Measurements from ENCODE around the gene AQP6. TPM values are rescaled to one million over a fixed set of nuclear protein-coding genes. Genes with fewer than 3 reads are reported as not detected.

AQP6 gene
- total RNA-seq, 2 experiments from 2014 or later = not detected

DNA sequence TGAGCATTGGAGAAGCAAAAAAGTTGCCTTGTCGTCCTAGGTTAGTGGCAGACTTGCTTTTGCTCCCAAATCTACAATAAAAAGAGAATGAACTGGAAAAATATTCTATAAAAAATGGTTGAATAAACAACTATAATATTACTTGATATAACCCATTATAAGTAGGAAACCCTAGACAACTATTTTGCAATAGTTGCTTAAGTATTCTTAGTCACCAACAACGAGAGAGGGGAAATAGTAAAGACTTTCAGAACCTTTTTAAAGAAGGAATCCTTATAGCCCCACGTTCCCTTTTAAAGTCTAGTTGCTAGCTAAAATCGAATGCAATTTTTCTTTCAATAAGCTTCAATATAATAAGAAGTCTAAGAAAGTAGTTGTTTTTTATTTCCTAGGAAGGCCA is 17.5 kb downstream of the AQP6 start:
- H3K4me2 ChIP-seq (ENCODE audit: low read length) = no peak overlapping the region
- H3K9me3 ChIP-seq (ENCODE audit: low read length) = no peaks in the 10 kb centered on the region
- no peaks in the 10 kb centered on the region for H4K20me1 ChIP-seq (ENCODE audit: insufficient read depth, low read length)
- no peak overlapping the region for H3K27ac ChIP-seq (ENCODE audit: low read depth, low read length, poor library complexity, severe bottlenecking)
- no peak overlapping the region for H2AFZ ChIP-seq (ENCODE audit: low read length)
- DNase-seq (ENCODE audit: low spot score) = no peak
- peaks cover 96% of the 10 kb centered on the region for H3K36me3 ChIP-seq (ENCODE audit: insufficient read depth, low read length)
- TF ChIP-seq CTCF (conservative IDR thresholded peaks at IDR 0.05; ENCODE audit: low read length) = no peak
- TF ChIP-seq EZH2phosphoT487 (IDR thresholded peaks at IDR 0.05; ENCODE audit: borderline replicate concordance, low read depth, low read length) = no peak
- H3K79me2 ChIP-seq (ENCODE audit: insufficient read depth, low read depth, low read length) = no peaks in the 10 kb centered on the region
- no TSS peak for BruUV-seq (replicated peaks)
- intact Hi-C loops (cut with micrococcal nuclease; ENCODE audit: unreplicated experiment) = no loop called here
- no peaks in the 10 kb centered on the region for H3K9me2 ChIP-seq (ENCODE audit: insufficient read depth, low read length)
- no peaks in the 10 kb centered on the region for H3K4me1 ChIP-seq (ENCODE audit: insufficient read depth, low read length, poor library complexity, severe bottlenecking)
- ChIA-PET POLR2A (interaction anchor here (0.7 to 1.5 kb wide), 2 partner anchors 9 to 17 kb away, joined by 3 read pairs; no protein-coding TSS in a partner anchor), CTCF (ENCODE audit: unreplicated experiment) (no interaction called here)
- no peak overlapping the region for H3K4me3 ChIP-seq (ENCODE audit: low read depth, low read length, poor library complexity, severe bottlenecking)

- intact Hi-C loops (cut with micrococcal nuclease; ENCODE audit: unreplicated experiment) = no loop called here
- TF ChIP-seq CTCF (conservative IDR thresholded peaks at IDR 0.05; ENCODE audit: low read length) (no peak), EZH2phosphoT487 (IDR thresholded peaks at IDR 0.05; ENCODE audit: borderline replicate concordance, low read depth, low read length) (no peak)
- Histone ChIP-seq H3K9me2 (ENCODE audit: insufficient read depth, low read length) (no peaks in the 10 kb centered on the region), H3K79me2 (ENCODE audit: insufficient read depth, low read depth, low read length) (no peaks in the 10 kb centered on the region; the same call in 1 of the 2 replicates), H3K4me2 (ENCODE audit: low read length) (no peak overlapping the region), H3K27ac (ENCODE audit: low read depth, low read length, poor library complexity, severe bottlenecking) (no peak overlapping the region), H3K9me3 (ENCODE audit: low read length) (no peaks in the 10 kb centered on the region), H2AFZ (ENCODE audit: low read length) (no peak overlapping the region), H4K20me1 (ENCODE audit: insufficient read depth, low read length) (no peaks in the 10 kb centered on the region), H3K4me3 (ENCODE audit: low read depth, low read length, poor library complexity, severe bottlenecking) (no peak overlapping the region), H3K36me3 (ENCODE audit: insufficient read depth, low read length) (peaks cover 98% of the 10 kb centered on the region), H3K4me1 (ENCODE audit: insufficient read depth, low read length, poor library complexity, severe bottlenecking) (no peaks in the 10 kb centered on the region)
- BruUV-seq (replicated peaks) = no TSS peak
- CTCF ChIA-PET (ENCODE audit: unreplicated experiment) = no interaction called here
- POLR2A ChIA-PET = interaction anchor here (0.7 to 0.9 kb wide), 2 partner anchors 15 to 27 kb away, joined by 3 read pairs; partner anchors contain the start of gene RACGAP1
- DNase-seq (ENCODE audit: low spot score) = no peak
Measured at GRCh38 chr12:49998453-49998852, 25.7 kb downstream of the AQP6 start.

DNA sequence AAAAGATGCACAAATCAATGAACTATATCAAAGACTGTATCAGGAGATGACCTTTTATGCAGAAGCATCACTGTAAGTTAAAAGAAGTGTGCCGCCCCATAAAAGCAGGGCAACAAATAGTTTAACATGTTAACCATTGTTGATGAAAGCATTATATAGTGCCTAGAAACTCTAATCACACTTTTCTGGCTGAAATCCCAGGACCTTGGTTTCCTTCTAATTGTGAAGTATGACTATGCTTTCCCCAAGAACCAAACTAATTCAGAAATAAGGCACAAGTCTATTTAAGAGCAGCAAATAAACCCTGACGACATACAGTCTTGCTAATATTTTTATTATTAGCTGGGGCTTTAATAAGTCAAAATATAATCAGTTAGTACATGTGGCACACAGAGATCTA is 30.8 kb downstream of the AQP6 start:
- H3K36me3 ChIP-seq (ENCODE audit: insufficient read depth, low read length) = peaks cover 91% of the 10 kb centered on the region
- H3K4me2 ChIP-seq (ENCODE audit: low read length) = no peak overlapping the region
- no peaks in the 10 kb centered on the region for H3K9me2 ChIP-seq (ENCODE audit: insufficient read depth, low read length)
- BruUV-seq (replicated peaks) = no TSS peak
- H3K27ac ChIP-seq (ENCODE audit: low read depth, low read length, poor library complexity, severe bottlenecking) = no peak overlapping the region
- no peak overlapping the region for H3K4me3 ChIP-seq (ENCODE audit: low read depth, low read length, poor library complexity, severe bottlenecking)
- no peak for TF ChIP-seq CTCF (conservative IDR thresholded peaks at IDR 0.05; ENCODE audit: low read length)
- no peak for TF ChIP-seq EZH2phosphoT487 (IDR thresholded peaks at IDR 0.05; ENCODE audit: borderline replicate concordance, low read depth, low read length)
- DNase-seq (ENCODE audit: low spot score) = no peak
- intact Hi-C loops (cut with micrococcal nuclease; ENCODE audit: unreplicated experiment) = no loop called here
- peaks cover 30% of the 10 kb centered on the region; the same call in 1 of the 2 replicates for H3K79me2 ChIP-seq (ENCODE audit: insufficient read depth, low read depth, low read length)
- no peaks in the 10 kb centered on the region for H3K9me3 ChIP-seq (ENCODE audit: low read length)
- H3K4me1 ChIP-seq (ENCODE audit: insufficient read depth, low read length, poor library complexity, severe bottlenecking) = peaks cover 36% of the 10 kb centered on the region
- ChIA-PET POLR2A (interaction anchor here (0.7 to 1.7 kb wide), 6 partner anchors 10 to 107 kb away, joined by 3 to 7 read pairs (median 4); no protein-coding TSS in a partner anchor), CTCF (ENCODE audit: unreplicated experiment) (no interaction called here)
- H4K20me1 ChIP-seq (ENCODE audit: insufficient read depth, low read length) = peaks cover 10% of the 10 kb centered on the region; the same call in 1 of the 2 replicates
- no peak overlapping the region for H2AFZ ChIP-seq (ENCODE audit: low read length)

All from OCI-LY7 (cell line).